H1 (cell line): Measurements from ENCODE around the gene SLC37A3. TPM values are rescaled to one million over a fixed set of nuclear protein-coding genes. Genes with fewer than 3 reads are reported as not detected.

ENCODE experiments used
- HDAC6 ChIP-seq: IDR thresholded peaks from one replicate; pipeline ENCODE4 v1.7.1; 2012; ENCODE audit warnings: low read depth, mild to moderate bottlenecking, inconsistent platforms, low read length, moderate library complexity
- KDM4A ChIP-seq: IDR thresholded peaks from one replicate; pipeline ENCODE4 v1.7.1; 2012; ENCODE audit warnings: low read depth, mild to moderate bottlenecking, moderate library complexity, low read length, inconsistent platforms; ENCODE audit not compliant: severe bottlenecking
- NANOG ChIP-seq: IDR thresholded peaks from 2 replicates; pipeline ENCODE4 v1.6.1; 2011; ENCODE audit warnings: low read length, low read depth, mild to moderate bottlenecking, inconsistent platforms; ENCODE audit not compliant: insufficient read depth, poor library complexity, severe bottlenecking
- SP1 ChIP-seq: IDR thresholded peaks from 2 replicates; pipeline ENCODE4 v1.6.1; 2011; ENCODE audit warnings: low read depth, low read length
- YY1 ChIP-seq: IDR thresholded peaks from 2 replicates; pipeline ENCODE4 v1.6.1; 2011; ENCODE audit warnings: low read depth, mild to moderate bottlenecking, low read length
- ZNF274 ChIP-seq: IDR thresholded peaks from 2 replicates; pipeline ENCODE4 v1.7.0; 2012; ENCODE audit warnings: low read length, borderline replicate concordance; ENCODE audit errors: extremely low read depth
- polyA plus RNA-seq, 7 experiments: library from polyadenylated mRNA; depleted of rRNA in 3 of 7; stranded (reverse) in 5 of 7; unstranded in 2 of 7; fragments of >200 nt in 5 of 7; fragments of 200-250 nt in 2 of 7; gene quantifications; 1 replicate in 5 of 7; 2 replicates in 1 of 7; 4 replicates in 1 of 7; pipeline versions ENCODE4 v1.2.1 to v1.2.3, GENCODE V29; 2011 to 2013; ENCODE audit warnings: missing spikeins in 2 of 7, mixed read lengths in 2 of 7
- total RNA-seq: library from RNA; stranded (reverse); fragmentation: NEBNext Ultra II Directional; extraction: Animal tissue kit (Norgen Biotek cat#: 25700); gene quantifications from 2 replicates; pipeline ENCODE4 v1.2.1, GENCODE V29; 2021
- TF ChIP-seq, protein P1 (sequence below): IDR thresholded peaks from 2 replicates; pipeline ENCODE4 v1.6.1; 2012; ENCODE audit warnings: low read length, inconsistent platforms

SLC37A3 gene
- total and polyA plus RNA-seq, 2 of the 8 experiments (the other 6 are each of a cell fraction or from before 2014, with no cell fraction given), result 58.2 to 71.0 TPM

DNA sequence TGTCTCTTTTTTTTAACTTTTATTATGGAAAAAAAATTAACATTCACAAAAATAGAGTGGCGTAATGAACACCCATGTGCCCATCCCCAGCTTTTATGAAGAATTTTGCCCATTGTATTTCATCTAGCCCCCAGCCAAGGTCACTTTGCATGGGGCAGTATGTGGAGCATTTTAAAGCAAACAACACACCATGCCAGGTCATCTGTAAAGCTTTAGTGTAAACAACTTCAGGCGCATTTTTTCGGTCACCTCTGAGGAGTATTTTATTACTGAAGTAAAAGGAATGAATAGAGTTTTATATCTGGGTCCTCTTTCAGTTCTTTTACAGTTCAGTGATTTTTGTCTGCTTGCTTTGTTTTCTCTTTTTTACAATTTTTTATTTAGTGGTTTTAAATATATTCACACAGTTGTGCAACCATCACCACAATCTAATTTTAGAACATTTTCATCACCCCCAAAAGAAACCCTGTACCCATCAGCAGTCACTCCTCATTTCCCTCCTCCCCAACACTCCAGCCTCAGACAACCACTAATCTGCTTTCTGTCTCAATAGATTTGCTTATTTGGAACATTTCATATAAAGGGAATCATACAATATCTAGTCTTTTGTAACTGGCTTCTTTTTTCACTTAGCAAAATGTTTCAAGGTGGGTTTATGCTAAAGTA, 87.9 kb downstream of the SLC37A3 start (continued):
- TF ChIP-seq SP1 (no peak), ZNF274 (no peak), YY1 (no peak), KDM4A (no peak), NANOG (no peak), HDAC6 (no peak)
- TF ChIP-seq, protein P1, sequence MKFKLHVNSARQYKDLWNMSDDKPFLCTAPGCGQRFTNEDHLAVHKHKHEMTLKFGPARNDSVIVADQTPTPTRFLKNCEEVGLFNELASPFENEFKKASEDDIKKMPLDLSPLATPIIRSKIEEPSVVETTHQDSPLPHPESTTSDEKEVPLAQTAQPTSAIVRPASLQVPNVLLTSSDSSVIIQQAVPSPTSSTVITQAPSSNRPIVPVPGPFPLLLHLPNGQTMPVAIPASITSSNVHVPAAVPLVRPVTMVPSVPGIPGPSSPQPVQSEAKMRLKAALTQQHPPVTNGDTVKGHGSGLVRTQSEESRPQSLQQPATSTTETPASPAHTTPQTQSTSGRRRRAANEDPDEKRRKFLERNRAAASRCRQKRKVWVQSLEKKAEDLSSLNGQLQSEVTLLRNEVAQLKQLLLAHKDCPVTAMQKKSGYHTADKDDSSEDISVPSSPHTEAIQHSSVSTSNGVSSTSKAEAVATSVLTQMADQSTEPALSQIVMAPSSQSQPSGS, result no peak
